GM13977 (cell line): ENCODE data around the gene ERC2.
"Not testable (repeated sequence)": the region's sequence is repeated elsewhere in the genome, so short reads cannot be mapped to it uniquely, and the experiment has no call there.

Experiments used
- DNase-seq: peaks from one replicate; pipeline ENCODE4 v3.0.0; 2012; ENCODE audit warnings: low spot score
- CTCF ChIP-seq: IDR thresholded peaks from 2 replicates; pipeline ENCODE4 v1.5.1; 2012; ENCODE audit warnings: mild to moderate bottlenecking, control low read depth; ENCODE audit not compliant: insufficient read depth; ENCODE audit errors: extremely low read depth, missing control alignments
- in situ Hi-C: fragments of 300-500 bp; cut with MboI; formaldehyde crosslinking; loops from one replicate; pipeline ENCODE4 v1.12.0; 2022; ENCODE audit warnings: low sequenced_read_pairs, low pct_unique_long_range_greater_than_20kb, mixed read lengths, inconsistent platforms; ENCODE audit not compliant: unreplicated experiment

Gene ERC2

GRCh38 chr3:56048946-56049345 is 419.3 kb downstream of the ERC2 start:
- in situ Hi-C loops = no loop called here
- no peak for TF ChIP-seq CTCF
- DNase-seq = no peak

GRCh38 chr3:56048331-56048730 is 419.9 kb downstream of the ERC2 start:
- DNase-seq = no peak
- no peak for TF ChIP-seq CTCF
- in situ Hi-C loops = no loop called here

- no peak for DNase-seq
- in situ Hi-C loops = no loop called here
Observed at GRCh38 chr3:56042326-56042951, 425.8 kb downstream of the ERC2 start.

GRCh38 chr3:56025326-56025725 is 442.9 kb downstream of the ERC2 start:
- no peak for DNase-seq
- no peak for TF ChIP-seq CTCF
- in situ Hi-C loops = no loop called here

More at GRCh38 chr3:56042326-56042951, 425.8 kb downstream of the ERC2 start:
- peak; percentile 9 for TF ChIP-seq CTCF

GRCh38 chr3:56023546-56023945 is 444.7 kb downstream of the ERC2 start:
- in situ Hi-C loops = no loop called here
- TF ChIP-seq CTCF = no peak
- no peak for DNase-seq

- DNase-seq = no peak
- in situ Hi-C loops = no loop called here
- TF ChIP-seq CTCF = no peak
Observed at GRCh38 chr3:56022619-56023018, 445.6 kb downstream of the ERC2 start.

- no peak for DNase-seq
- no peak for TF ChIP-seq CTCF
- in situ Hi-C loops = no loop called here
Observed at GRCh38 chr3:56019490-56020146, 448.6 kb downstream of the ERC2 start.

GRCh38 chr3:56015374-56015773 is 452.9 kb downstream of the ERC2 start:
- DNase-seq, in situ Hi-C loops: not testable (repeated sequence)
